Activated naive CD4-positive, alpha-beta T cell treated with anti-CD3 and anti-CD28 coated beads, Interleukin-2, amount 10 ng/mL, durations not matched to agents 7 days and 5 days (primary cell): ENCODE measurements around the gene ARHGAP27.
"Not testable (repeated sequence)": the region's sequence is repeated elsewhere in the genome, so short reads cannot be mapped to it uniquely, and the experiment has no call there.

ENCODE experiments used
- CTCF ChIA-PET: fragments of 350-600 bp; sonication (Branson Sonifier 250); formaldehyde crosslinking; loops from one replicate; lab custom pipeline; 2021; ENCODE audit warnings: antibody characterized with exemption; lab: Charles Lee
- DNase-seq: peaks from one replicate; pipeline ENCODE4 v3.0.0-alpha.2; 2020
- H3K27ac Mint-ChIP-seq: one replicate; pipeline ENCODE4 v1.8.0; 2021; ENCODE audit warnings: mild to moderate bottlenecking, moderate library complexity, mixed read lengths
- H3K27me3 Mint-ChIP-seq: one replicate; pipeline ENCODE4 v1.8.0; 2021; ENCODE audit warnings: mild to moderate bottlenecking, mixed read lengths
- H3K36me3 Mint-ChIP-seq: one replicate; pipeline ENCODE4 v1.8.0; 2021; ENCODE audit warnings: mixed read lengths
- H3K4me1 Mint-ChIP-seq: one replicate; pipeline ENCODE4 v1.8.0; 2021; ENCODE audit warnings: mixed read lengths
- H3K4me3 Mint-ChIP-seq: one replicate; pipeline ENCODE4 v1.8.0; 2021; ENCODE audit warnings: mild to moderate bottlenecking, moderate library complexity, mixed read lengths
- H3K9me3 Mint-ChIP-seq: one replicate; pipeline ENCODE4 v1.8.0; 2021; ENCODE audit warnings: mixed read lengths

Gene ARHGAP27

DNA sequence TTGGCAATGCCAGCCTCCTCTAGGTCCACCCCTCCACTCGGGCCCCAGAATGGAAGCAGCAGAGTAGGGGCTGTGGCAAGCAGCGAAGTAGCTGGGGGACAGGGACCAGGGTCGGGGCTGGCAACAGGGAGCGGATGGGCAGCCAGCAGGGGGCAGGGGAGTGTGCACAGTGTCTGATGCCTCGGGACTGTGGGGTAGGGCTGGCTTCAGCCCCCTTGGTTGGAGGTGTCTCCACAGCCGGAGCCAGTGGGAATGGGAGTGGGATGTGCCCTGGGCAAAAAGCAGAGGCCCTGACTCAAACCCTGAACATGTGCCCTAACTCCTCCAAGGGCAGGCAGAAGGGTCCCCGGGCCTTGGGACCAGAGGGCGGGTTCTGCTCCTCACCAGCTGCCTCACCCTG is 18.5 kb upstream of the ARHGAP27 start:
- no peaks in the 10 kb centered on the region for H3K27me3 Mint-ChIP-seq
- no peak overlapping the region for H3K27ac Mint-ChIP-seq
- no peak for DNase-seq
- peaks cover 31% of the 10 kb centered on the region for H3K36me3 Mint-ChIP-seq
- CTCF ChIA-PET = no interaction called here
- no peak overlapping the region for H3K4me3 Mint-ChIP-seq
- peaks cover 15% of the 10 kb centered on the region for H3K4me1 Mint-ChIP-seq
- no peaks in the 10 kb centered on the region for H3K9me3 Mint-ChIP-seq

DNA sequence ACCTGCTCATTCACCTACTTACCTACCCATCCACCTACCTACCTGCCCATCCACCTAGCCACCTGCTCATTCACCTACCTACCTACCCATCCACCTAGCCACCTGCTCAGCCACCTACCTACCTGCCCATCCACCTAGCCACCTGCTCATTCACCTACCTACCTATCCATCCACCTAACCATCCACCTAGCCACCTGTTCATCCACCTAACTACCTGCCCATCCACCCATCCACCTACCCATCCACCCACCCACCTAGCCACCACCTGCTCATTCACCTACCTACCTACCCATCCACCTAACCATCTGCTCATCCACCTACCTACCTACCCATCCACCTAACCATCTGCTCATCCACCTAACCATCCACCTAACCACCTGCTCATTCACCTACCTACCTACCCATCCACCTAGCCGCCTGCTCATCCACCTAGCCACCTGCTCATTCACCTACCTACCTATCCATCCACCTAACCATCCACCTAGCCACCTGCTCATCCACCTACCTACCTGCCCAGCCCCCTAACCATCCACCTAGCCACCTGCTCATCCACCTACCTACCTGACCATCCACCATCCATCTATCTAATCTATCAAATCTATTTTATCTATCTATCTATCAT is 17.1 kb upstream of the ARHGAP27 start:
- H3K4me3 Mint-ChIP-seq, CTCF ChIA-PET: not testable (repeated sequence)
- peaks cover 26% of the 10 kb centered on the region for H3K4me1 Mint-ChIP-seq

DNA sequence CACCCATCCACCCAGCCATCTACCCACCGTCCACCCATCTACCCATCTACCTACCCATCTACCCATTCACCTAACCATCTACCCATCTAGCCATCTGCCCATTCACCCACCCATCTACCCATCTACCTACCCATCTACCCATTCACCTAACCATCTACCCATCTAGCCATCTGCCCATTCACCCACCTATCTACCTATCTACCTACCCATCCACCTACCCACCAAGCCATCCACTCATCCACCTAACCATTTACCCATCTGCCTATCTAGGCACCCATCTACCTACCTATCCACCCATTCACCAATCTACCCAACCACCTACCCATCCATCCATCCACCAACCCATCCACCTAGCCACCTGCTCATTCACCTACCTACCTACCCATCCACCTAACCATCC is 16.6 kb upstream of the ARHGAP27 start:
- CTCF ChIA-PET, H3K9me3 Mint-ChIP-seq, H3K27me3 Mint-ChIP-seq, H3K4me3 Mint-ChIP-seq, DNase-seq, H3K27ac Mint-ChIP-seq: not testable (repeated sequence)
- peaks cover 30% of the 10 kb centered on the region for H3K36me3 Mint-ChIP-seq
- peaks cover 29% of the 10 kb centered on the region for H3K4me1 Mint-ChIP-seq

More for the DNA sequence above, 17.1 kb upstream of the ARHGAP27 start:
- H3K27ac Mint-ChIP-seq, DNase-seq, H3K9me3 Mint-ChIP-seq, H3K27me3 Mint-ChIP-seq: not testable (repeated sequence)
- H3K36me3 Mint-ChIP-seq = peaks cover 34% of the 10 kb centered on the region

DNA sequence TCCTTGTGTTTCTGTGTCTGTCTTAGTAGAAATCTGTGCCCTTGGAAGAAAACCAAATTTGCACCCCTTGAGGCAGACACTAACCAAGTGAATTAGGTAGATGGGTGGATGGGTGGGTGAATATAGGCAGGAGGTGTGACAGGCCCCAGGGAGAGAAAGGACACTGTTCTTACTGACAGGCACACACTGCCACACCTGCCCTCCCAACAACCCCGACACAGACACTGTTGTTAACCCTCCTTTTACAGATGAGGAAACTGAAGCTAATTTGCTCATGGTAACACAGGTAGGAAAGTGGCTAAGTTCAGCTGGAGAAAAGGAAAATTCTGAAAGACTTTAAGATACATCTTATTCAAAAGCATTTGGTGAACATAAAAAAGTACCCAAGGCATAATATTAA is 15.8 kb upstream of the ARHGAP27 start:
- peaks cover 30% of the 10 kb centered on the region for H3K36me3 Mint-ChIP-seq
- H3K27me3 Mint-ChIP-seq, CTCF ChIA-PET, DNase-seq, H3K27ac Mint-ChIP-seq, H3K9me3 Mint-ChIP-seq, H3K4me3 Mint-ChIP-seq: not testable (repeated sequence)
- peaks cover 31% of the 10 kb centered on the region for H3K4me1 Mint-ChIP-seq

DNA sequence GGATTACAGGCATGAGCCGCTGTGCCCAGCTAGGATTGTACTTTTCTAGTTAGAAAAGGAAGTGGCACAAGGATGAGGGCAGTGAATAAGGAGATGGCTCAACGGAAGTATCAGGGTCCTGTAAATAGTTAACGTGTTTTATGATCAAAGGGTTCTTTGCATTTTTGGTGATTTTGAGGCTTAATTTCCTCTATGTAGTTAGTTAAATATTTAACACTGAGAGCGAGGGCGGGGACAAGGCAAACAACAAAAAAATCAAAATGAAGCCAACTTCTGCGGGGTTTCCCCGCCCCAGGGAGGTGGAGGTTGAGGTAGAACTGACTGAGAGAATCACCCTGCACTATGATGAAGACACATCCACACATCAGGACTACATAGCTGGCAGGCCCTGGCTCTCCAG is 15.4 kb upstream of the ARHGAP27 start:
- H3K4me1 Mint-ChIP-seq = peaks cover 31% of the 10 kb centered on the region
- DNase-seq, H3K4me3 Mint-ChIP-seq, H3K27me3 Mint-ChIP-seq, H3K9me3 Mint-ChIP-seq, CTCF ChIA-PET, H3K27ac Mint-ChIP-seq: not testable (repeated sequence)
- peaks cover 30% of the 10 kb centered on the region for H3K36me3 Mint-ChIP-seq

DNA sequence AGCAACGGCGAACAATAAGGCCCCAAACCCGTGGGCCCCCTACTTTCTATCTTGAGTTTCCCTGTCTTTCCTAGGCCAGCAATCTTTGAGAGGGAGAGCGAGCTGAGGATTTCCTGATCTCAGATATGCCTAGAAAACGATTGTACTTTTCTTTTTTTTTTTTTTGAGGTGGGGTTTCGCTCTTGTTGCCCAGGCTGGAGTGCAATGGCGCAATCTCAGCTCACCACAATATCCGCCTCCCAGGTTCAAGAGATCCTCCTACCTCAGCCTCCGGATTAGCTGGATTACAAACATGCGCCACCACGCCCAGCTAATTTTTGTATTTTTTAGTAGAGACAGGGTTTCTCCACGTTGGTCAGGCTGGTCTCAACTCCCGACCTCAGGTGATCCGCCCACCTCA is 15.0 kb upstream of the ARHGAP27 start:
- H3K27ac Mint-ChIP-seq, H3K4me3 Mint-ChIP-seq, H3K27me3 Mint-ChIP-seq, CTCF ChIA-PET, H3K9me3 Mint-ChIP-seq, DNase-seq: not testable (repeated sequence)
- Mint-ChIP-seq H3K36me3 (peaks cover 30% of the 10 kb centered on the region), H3K4me1 (peaks cover 31% of the 10 kb centered on the region)

DNA sequence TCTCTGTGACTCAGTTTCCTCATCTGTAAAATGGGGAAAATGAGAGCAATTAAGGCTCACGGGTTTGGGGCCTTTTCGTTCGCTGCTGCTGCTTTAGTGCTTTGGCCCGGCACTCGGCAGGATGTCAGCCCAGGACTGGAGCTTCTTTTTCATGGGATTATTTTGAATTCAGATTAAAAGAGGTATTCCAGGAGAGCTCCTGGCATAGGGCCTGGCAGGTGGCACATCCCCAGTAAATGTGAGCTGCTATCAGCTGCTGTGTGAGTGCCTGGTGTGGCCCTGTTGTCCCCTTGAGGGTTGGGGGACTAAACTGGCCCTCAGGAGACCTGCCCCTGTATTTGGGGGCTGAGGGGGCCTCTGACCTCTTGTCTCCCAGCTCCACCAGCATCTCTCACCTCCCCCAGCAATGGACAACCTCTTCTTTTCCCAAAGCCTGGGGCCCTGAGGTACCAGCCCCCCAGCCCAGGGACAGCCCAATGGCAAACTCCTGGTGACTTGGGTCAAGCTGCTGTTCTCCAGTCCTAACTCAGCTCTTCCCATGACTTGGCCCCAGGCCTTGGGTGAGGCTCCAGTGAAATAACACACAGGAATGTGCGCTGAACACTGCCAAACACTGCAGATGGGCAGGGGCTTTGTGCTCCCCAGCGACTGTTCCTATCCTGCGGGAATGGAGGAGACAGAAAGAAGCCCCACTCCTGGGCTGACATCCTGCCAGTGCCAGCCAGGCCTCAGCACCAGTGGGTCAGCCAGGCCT is 14.4 kb upstream of the ARHGAP27 start:
- not testable (repeated sequence) for DNase-seq, H3K27me3 Mint-ChIP-seq, H3K4me3 Mint-ChIP-seq, H3K27ac Mint-ChIP-seq, H3K9me3 Mint-ChIP-seq
- peaks cover 30% of the 10 kb centered on the region for H3K36me3 Mint-ChIP-seq
- peaks cover 31% of the 10 kb centered on the region for H3K4me1 Mint-ChIP-seq
- CTCF ChIA-PET = interaction anchor here (1.0 kb wide), 1 partner anchor 20 kb away, joined by 3 read pairs; no protein-coding TSS in a partner anchor

DNA sequence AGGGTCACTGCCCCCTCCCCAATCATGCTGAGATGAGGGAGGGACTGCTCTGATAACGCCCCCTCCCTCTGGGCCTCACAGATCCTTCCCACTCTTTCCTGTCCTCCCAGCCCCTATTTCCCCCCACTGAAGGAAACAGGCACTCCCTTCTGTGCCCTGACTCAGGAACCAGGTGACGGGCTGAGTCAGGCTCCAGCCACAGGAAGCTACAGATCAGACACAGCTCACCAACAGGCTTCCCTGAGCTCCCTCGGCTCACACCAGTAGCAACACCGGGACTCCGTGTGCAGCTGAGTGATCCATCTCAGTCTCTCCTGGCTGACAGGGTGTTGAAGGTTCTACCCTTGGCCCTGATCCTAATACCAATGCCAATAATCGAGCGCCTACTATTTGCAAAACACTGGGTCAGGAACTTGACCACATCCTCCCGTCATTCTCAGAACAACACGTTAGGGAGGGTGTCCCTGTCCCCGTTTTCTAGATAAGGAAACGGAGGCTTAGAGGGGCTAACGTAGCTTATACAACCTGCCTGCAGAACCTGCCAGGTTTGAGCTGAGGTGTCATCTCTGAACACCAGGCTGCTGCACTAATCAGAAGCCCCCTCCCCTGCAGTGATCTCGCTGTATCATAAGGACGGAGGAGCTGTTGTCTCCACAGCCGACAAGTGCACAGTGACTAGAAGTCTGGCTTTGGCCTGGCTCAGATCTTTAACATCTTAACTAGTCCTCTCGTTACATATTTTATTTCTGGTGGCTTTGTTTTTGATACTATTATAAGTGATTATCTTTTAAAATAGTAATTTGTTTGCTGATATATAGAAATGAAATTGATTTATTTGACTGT is 13.5 kb upstream of the ARHGAP27 start:
- DNase-seq = peak; percentile 55
- peak overlapping the region; percentile 83 for H3K27ac Mint-ChIP-seq
- H3K36me3 Mint-ChIP-seq = peaks cover 33% of the 10 kb centered on the region
- not testable (repeated sequence) for H3K9me3 Mint-ChIP-seq, H3K27me3 Mint-ChIP-seq
- H3K4me3 Mint-ChIP-seq = peak overlapping the region; percentile 5
- peaks cover 38% of the 10 kb centered on the region for H3K4me1 Mint-ChIP-seq
- CTCF ChIA-PET = interaction anchor here (1.0 kb wide), 1 partner anchor 19 kb away, joined by 3 read pairs; no protein-coding TSS in a partner anchor

DNA sequence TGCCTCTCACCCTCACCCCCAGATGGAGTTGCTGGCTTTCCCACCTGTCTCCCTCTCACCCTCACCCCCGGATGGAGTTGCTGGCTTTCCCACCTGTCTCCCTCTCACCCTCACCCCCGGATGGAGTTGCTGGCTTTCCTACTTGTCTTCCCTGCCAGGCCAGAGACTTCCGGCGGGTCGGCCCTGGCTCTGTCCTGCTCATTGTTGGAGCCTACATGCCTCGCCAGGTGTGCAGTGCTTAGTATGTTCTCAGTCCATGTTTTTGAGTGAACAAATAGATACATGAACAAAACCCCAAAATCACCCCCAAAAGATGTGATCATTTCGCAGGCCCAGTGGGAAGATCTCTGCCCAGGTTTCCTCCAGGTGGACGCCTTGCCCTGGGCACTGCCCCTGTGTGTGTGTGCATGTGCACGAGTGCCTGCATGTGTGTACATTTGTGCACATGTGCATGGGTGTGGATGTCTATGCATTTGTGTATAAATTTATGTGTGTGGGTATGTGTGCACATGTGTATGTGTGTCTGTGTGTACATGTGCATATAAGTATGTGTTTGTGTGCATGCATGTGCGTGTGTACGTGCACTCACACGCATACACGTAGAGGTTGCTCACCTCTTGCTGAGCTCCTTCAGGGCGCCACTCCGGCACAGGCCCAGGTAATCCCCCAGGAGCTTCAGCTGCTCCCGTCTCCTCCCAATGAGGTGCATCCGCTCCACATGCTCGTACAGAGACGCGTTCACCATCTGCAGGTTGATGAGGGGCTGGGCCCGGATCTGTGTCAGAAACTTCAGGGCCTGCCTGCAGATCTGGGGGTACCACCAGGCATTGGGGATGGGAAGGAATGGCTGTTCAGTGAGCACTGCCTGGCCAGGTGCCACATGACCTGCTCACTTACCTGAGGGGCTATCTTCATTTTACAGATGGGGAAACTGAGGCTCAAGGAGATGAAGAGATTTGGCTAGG is 12.5 kb upstream of the ARHGAP27 start:
- H3K27me3 Mint-ChIP-seq, CTCF ChIA-PET, H3K9me3 Mint-ChIP-seq, DNase-seq, H3K4me3 Mint-ChIP-seq: not testable (repeated sequence)
- peak overlapping the region; percentile 82 for H3K27ac Mint-ChIP-seq
- H3K4me1 Mint-ChIP-seq = peaks cover 48% of the 10 kb centered on the region
- peaks cover 29% of the 10 kb centered on the region for H3K36me3 Mint-ChIP-seq

DNA sequence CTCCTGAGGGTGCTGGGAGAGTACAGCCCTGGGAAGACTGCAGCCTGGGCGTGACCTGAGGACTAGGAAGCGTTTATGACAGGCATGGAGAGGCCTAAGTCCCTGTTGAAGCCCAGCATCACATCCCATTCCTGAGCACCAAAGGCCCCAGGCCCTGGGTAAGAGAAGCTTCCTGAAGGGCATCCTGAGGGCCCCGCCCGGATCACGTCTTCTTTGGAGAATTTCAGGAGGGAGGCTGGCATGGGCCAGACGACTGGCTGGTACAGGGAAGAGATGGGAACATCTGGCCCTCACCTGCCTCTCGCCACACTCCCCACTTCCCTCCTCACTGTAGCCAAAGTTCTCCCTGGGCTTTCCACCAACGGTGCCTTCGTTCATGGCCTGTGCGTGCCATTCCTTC is 11.6 kb upstream of the ARHGAP27 start:
- peaks cover 51% of the 10 kb centered on the region for H3K4me1 Mint-ChIP-seq
- H3K27ac Mint-ChIP-seq, H3K4me3 Mint-ChIP-seq, CTCF ChIA-PET, DNase-seq, H3K27me3 Mint-ChIP-seq, H3K9me3 Mint-ChIP-seq: not testable (repeated sequence)
- H3K36me3 Mint-ChIP-seq = peaks cover 28% of the 10 kb centered on the region

DNA sequence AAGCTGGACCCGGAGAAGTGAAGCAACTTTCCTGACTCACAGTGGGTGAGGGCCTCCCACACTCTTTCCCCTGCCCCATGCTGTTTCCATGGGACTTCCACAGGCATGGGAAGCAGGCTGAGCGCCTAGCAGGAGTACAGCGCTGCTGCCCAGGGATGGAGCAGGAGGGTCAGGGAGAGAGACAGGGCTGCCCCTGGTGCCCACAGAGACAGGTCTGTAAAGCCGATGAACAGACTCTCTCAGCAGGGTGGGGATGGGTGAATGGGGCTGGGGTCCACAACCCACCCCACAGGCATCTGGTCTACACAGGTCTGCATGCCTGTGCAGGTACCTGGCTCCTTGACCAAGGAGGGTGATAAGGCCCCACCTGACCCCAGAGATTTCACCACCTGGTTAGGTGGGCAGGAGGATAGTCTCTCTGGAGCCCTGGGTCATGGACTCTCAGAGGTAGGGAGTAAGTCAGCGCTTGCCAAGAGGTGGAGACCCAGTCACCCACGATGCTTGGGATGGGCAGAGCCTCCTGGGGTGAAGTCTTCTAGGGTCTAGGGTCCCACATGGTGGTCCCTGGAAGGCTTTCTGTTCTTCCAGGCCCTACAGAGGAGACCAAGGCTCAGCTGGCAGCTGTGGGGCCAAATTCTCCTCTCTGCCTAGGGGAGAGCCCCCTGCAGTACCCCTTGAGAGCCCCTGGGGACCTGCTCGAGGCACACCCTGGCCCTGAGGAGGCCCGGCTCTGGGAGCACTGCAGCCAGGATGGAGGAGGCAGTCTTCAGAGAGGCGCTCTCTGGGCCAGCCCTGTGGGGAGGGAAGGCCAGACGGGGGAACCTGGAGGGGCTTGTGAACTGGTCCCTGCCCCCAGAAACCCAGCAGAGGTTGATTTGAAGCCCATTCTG is 10.9 kb upstream of the ARHGAP27 start:
- peaks cover 53% of the 10 kb centered on the region for H3K4me1 Mint-ChIP-seq
- H3K9me3 Mint-ChIP-seq, CTCF ChIA-PET, DNase-seq, H3K27me3 Mint-ChIP-seq, H3K4me3 Mint-ChIP-seq, H3K27ac Mint-ChIP-seq: not testable (repeated sequence)
- peaks cover 26% of the 10 kb centered on the region for H3K36me3 Mint-ChIP-seq

DNA sequence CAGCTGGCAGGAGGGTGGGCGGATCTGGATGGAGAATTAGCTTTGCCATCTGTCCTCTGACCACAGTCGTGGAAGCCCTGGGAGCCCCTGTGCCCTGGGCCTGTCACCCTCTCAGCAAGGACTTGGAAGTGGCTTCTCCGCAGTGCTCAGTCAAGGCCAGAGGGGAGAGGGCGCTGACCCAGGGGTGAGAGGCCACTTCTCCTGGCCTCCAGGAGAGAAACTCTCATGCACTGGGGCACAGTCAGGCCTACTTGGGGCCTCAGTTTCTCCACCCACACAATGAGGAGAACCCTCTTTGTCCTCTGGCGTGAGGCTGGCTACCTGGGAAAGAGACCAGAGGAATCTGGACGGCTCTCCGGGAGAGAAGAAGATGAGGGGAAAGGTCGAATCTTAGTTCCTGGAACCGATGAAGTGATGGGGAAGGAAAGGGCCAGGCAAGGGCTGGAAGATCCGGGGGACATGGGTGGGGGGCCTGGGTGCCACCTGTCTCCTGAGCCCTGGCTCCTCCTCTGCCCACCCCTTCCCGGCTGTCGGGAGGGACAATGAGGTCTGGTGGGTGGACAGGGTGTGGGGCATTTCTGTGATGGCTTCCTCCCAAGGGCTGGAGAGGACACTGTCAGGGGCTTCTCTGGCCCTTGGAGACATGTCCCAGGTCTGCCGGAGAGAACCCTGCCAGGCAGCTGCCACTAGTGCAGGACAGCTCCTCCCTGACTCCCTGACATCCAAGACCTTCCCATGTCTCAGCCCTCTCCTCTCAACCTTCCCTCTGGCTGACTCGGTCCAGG is 9.0 kb upstream of the ARHGAP27 start:
- Mint-ChIP-seq H3K27ac (no peak overlapping the region), H3K4me3 (no peak overlapping the region), H3K9me3 (no peaks in the 10 kb centered on the region), H3K4me1 (peaks cover 44% of the 10 kb centered on the region), H3K27me3 (no peaks in the 10 kb centered on the region), H3K36me3 (peaks cover 19% of the 10 kb centered on the region)
- DNase-seq = no peak
- CTCF ChIA-PET = interaction anchor here (0.6 to 2.3 kb wide), 2 partner anchors 13 to 588 kb away, joined by 3 to 6 read pairs; no protein-coding TSS in a partner anchor
